Measurements from ENCODE around the gene PDE6B.
A peak's percentile ranks its signal among the peaks of the same experiment; 100 is the strongest.

Gene PDE6B

DNA sequence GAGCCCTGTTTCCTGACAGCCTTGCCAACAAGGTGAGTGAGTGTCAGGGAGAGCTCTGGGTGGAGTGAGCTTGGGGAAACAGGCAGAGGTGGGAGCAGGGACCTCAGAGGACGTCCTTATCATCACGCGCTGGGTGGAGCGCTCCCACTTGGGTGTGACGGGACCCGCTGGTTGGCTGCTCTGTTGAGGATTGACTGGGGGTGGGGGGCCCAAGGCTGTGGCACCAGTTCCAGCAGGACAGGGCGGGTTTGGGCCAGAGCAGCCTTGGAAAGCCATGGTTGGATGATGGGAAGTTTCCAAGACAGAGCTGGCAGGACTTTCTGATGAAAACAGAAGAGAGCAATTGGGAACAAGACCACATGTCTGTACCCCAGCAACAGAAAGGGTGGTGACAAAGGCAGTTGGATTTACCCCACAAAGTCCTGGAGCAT is 77.3 kb downstream of the PDE6B start:
- no peak overlapping the region for H3K27ac ChIP-seq
- TF ChIP-seq ZFX (IDR thresholded peaks at IDR 0.05; ENCODE audit: borderline replicate concordance), result no peak
- TF ChIP-seq, protein P1, sequence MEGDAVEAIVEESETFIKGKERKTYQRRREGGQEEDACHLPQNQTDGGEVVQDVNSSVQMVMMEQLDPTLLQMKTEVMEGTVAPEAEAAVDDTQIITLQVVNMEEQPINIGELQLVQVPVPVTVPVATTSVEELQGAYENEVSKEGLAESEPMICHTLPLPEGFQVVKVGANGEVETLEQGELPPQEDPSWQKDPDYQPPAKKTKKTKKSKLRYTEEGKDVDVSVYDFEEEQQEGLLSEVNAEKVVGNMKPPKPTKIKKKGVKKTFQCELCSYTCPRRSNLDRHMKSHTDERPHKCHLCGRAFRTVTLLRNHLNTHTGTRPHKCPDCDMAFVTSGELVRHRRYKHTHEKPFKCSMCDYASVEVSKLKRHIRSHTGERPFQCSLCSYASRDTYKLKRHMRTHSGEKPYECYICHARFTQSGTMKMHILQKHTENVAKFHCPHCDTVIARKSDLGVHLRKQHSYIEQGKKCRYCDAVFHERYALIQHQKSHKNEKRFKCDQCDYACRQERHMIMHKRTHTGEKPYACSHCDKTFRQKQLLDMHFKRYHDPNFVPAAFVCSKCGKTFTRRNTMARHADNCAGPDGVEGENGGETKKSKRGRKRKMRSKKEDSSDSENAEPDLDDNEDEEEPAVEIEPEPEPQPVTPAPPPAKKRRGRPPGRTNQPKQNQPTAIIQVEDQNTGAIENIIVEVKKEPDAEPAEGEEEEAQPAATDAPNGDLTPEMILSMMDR (IDR thresholded peaks at IDR 0.05), result no peak

DNA sequence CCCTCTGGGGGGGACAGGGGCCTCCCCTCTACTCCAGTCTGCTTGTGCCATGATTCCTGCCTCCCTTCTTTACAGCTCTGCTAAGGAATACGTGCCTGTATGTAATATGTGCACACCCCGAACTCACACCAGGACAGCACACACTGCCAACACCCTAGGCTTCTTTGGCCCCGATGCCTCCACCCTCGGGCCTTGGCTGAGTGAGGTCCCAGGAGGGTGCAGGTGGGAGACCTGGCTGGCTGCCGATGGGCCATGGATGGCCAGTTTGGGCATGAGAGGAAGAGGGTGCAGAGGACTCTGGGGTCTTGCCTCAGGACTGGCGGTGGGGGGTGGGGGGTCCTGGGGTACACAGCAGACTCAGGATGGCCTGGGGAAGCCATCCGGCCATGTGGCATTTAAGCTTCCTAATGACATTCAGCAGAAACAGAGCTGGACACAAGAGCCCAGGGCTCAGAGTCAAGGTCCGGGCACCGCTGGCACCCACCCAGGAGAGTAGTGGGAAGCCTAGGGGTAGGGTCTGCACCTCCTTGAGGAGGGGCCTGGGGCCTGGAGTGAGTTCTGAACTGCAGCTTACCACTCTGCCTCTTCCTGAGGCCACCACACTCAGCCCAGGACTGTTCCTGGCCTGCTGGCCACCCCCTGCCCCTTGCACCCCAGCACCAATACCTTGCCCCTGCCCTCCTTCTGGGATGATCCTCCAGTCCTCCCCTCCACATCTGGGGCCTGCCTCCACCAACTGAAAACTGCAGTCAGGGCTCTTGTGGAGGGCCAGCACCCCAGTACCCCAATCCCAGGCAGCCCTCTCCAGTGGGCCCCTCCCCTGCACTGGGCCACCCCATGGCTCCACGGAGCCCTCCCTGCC is 78.2 kb downstream of the PDE6B start:
- TF ChIP-seq ZFX (IDR thresholded peaks at IDR 0.05; ENCODE audit: borderline replicate concordance), result no peak
- TF ChIP-seq, protein P1 (IDR thresholded peaks at IDR 0.05), result no peak
- no peak overlapping the region for H3K27ac ChIP-seq

DNA sequence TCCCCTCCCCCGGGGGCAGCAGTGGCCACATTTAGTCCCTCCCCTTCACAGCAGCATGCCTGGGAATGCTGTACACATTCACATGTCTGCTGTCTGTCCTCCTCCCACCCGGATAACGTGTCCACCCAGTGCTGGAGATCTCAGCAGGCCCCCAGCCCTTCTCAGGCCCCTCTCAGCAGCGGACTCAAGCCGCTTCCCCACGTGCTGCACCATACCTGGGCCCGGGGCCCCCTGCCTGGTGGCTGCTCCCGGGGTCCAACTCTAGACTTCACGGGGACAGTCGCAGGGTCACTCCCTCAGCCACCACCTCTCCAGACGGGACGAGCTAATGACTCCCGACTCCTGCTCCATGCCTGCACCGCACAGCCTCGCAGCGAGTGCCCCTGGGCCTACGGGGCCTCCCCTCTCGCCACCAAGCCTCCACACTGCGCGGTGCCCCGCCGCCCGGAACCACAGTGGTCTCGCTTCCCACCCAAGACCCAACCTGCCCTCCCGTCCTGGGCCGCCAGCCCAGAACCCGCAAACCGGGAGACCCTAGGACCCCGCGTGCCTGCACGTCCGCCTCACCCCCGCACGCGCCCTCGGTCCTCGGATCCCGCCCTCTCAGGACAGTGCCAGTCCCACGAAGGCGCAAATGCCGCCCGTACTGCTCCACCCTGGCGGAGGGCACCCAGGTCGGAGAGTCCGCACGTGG is 79.0 kb downstream of the PDE6B start:
- no peak for TF ChIP-seq ZFX (IDR thresholded peaks at IDR 0.05; ENCODE audit: borderline replicate concordance)
- TF ChIP-seq, protein P1 (IDR thresholded peaks at IDR 0.05), result no peak
- H3K27ac ChIP-seq, result no peak overlapping the region

DNA sequence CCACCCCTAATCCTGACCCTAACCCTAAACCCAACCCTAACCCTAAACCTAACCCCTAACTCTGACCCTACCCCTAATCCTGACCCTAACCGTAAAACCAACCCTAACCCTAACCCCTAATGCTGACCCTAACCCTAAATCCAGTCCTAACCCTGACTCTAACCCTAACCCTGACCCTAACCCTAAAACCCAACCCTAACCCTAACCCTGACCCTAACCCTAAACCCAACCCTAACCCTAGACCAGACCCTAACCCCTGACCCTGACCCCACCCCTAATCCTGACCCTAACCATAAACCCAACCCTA is 79.6 kb downstream of the PDE6B start:
- no peak for TF ChIP-seq ZFX (IDR thresholded peaks at IDR 0.05; ENCODE audit: borderline replicate concordance)
- TF ChIP-seq, protein P1 (IDR thresholded peaks at IDR 0.05), result no peak
- no peak overlapping the region for H3K27ac ChIP-seq

DNA sequence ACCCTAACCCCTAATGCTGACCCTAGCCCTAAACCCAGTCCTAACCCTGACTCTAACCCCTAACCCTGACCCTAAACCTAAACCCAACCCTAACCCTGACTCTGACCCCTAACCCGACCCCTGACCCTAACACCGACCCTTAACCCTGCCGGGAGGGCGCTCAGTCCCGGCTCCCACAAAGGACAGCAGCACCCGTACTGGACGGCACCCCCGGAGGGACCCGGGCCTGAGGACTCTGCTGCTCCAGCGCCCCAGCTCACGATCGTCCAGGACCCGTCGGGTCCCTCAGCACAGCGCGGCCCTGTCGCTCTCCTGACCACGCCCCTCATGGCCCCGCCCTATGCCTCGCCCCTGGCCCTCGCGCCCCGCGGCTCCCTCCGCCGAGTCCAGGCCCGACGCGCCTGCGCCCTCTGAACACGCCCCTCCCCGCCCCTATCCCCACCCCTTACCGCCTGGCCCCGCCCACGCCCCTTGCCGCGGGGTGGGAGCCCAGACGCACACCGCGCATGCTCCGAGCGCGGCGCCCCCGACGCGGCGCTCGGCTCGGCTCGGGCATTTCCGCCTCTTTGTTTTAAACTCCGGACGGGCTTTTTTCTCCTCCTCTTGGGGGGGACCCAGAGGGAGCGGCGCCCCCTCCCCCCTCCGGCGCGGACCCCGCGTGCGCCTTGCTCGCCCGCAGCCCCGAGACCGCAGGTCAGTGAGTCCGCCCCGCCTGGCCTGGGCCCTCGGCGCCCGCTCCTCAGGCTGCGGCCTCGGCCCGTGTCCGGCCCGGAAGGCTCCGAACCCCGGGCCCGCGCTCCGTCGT is 80.1 kb downstream of the PDE6B start, which contains the start of gene PCGF3:
Gene PCGF3 (plus strand): TSS at position 555 of the 805 bp plus-strand sequence. CDS start 27,849 bp downstream, outside the sequence.
- TF ChIP-seq ZFX (IDR thresholded peaks at IDR 0.05; ENCODE audit: borderline replicate concordance), result no peak
- TF ChIP-seq, protein P1 (IDR thresholded peaks at IDR 0.05), result no peak
- H3K27ac ChIP-seq, result peak within 1 kb of the TSS; percentile 75

DNA sequence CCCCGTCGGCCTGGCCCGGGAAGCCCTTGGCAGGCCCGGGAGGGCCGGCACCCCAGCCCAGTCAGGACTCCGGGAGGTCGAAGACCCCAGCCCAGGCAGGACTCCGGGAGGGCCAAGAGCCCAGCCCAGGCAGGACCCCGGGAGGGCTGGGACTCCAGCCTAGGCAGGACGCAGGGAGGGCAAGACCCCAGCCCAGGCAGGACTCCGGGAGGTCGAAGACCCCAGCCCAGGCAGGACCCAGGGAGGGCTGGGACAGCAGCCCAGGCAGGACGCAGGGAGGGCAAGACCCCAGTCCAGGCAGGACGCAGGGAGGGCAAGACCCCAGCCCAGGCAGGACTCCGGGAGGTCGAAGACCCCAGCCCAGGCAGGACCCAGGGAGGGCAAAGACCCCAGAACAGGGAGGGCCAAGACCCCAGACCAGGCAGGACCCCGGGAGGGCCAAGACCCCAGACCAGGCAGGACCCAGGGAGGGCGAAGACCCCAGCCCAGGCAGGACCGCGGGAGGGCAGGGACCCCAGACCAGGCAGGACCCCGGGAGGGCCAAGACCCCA is 80.8 kb downstream of the PDE6B start:
- H3K27ac ChIP-seq, result peak overlapping the region; percentile 75

DNA sequence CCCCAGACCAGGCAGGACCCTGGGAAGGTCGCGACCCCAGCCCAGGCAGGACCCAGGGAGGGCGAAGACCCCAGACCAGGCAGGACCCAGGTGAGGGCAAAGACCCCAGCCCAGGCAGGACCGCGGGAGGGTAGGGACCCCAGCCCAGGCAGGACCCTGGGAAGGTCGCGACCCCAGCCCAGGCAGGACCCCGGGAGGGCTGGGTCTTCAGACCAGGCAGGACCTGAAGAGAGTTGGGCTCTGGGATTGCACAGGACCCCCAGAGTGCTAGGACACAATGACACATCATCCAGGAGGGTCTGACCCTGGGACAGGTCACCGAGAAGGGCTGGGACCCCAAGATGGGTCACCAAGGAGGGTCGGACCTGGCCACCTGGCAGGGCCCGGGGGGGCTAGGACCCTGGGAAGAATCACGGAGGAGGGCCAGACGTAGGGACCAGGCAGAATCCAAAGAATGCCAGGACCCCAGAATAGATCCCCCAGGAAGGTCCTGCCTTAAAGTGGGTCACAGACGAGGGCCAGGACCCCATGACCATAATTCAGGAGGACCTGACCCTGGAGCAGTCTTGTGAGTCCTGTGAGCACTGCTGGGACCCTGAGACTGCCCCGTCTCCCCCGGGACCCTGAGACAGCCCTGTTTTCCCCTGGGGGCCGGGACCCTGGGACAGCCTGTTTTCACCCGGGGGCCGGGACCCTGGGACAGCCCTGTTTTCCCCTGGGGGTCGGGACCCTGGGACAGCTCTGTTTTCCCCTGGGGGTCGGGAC is 81.6 kb downstream of the PDE6B start:
- H3K27ac ChIP-seq, result no peak overlapping the region
- TF ChIP-seq, protein P1 (IDR thresholded peaks at IDR 0.05), result no peak
- TF ChIP-seq ZFX (IDR thresholded peaks at IDR 0.05; ENCODE audit: borderline replicate concordance), result no peak
